Measurements from ENCODE around the gene NSG1.

NSG1 gene

DNA sequence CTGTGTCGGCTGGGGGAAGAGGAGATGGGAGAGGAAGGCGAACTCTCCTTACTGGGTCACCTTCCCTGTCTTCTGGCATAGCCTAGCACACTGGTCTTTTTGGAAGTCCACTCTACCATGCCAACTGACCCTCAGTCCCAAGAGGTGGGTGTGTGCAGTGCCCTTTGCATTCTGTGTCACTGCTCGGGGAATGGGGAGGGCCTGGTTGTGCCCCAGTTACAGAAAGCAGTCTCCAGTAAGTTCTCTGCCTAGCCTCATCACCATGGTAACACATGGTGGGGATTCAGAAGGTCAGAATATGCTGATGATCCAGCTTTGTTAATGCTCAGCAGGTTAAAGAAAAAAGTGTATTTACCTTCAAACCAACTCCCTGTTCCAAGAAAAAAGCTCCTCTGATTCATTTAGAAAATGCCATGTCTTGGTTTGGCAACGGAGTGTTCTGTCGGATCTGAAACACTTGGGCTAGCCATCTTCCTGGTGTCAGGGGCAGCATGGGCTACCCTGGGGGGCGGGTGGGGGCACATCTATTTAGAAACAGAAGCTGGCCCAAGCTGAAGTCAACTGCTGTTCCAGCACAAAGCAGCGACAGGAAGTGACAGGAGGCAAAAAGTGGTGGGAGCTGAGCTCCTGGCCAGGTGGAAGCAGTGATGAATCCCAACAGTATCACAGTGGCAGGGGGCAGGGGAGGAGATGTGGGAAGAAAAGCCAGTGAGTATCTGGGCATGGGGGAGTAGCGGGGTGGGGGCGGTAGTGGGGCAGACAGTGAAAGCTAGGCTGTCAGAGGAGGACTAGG is 37.0 kb downstream of the NSG1 start:
- H3K9ac ChIP-seq (ENCODE audit: low read length) = no peak overlapping the region
- H3K27ac ChIP-seq (ENCODE audit: low read length) = no peak overlapping the region
- no peaks in the 10 kb centered on the region for H3K27me3 ChIP-seq (replicated peaks; ENCODE audit: insufficient read depth, low read length)
- no peaks in the 10 kb centered on the region for H4K20me1 ChIP-seq (ENCODE audit: insufficient read depth, low read length)
- H3F3A ChIP-seq (ENCODE audit: insufficient read depth, low read length) = no peaks in the 10 kb centered on the region
- no peak for DNase-seq
- H3K79me2 ChIP-seq (ENCODE audit: low read length) = no peaks in the 10 kb centered on the region
- no peak overlapping the region for H3K4me3 ChIP-seq (ENCODE audit: low read length)
- H3K9me3 ChIP-seq (replicated peaks; ENCODE audit: insufficient read depth, low read length) = no peaks in the 10 kb centered on the region
- H3K36me3 ChIP-seq (replicated peaks; ENCODE audit: insufficient read depth, low read length) = peaks cover under 1% of the 10 kb centered on the region; the same call in 1 of the 2 replicates
- H3K9me2 ChIP-seq (replicated peaks; ENCODE audit: insufficient read depth, low read length) = no peaks in the 10 kb centered on the region
- no peak overlapping the region for H3K4me2 ChIP-seq (ENCODE audit: low read depth, low read length)
- TF ChIP-seq, protein P1, sequence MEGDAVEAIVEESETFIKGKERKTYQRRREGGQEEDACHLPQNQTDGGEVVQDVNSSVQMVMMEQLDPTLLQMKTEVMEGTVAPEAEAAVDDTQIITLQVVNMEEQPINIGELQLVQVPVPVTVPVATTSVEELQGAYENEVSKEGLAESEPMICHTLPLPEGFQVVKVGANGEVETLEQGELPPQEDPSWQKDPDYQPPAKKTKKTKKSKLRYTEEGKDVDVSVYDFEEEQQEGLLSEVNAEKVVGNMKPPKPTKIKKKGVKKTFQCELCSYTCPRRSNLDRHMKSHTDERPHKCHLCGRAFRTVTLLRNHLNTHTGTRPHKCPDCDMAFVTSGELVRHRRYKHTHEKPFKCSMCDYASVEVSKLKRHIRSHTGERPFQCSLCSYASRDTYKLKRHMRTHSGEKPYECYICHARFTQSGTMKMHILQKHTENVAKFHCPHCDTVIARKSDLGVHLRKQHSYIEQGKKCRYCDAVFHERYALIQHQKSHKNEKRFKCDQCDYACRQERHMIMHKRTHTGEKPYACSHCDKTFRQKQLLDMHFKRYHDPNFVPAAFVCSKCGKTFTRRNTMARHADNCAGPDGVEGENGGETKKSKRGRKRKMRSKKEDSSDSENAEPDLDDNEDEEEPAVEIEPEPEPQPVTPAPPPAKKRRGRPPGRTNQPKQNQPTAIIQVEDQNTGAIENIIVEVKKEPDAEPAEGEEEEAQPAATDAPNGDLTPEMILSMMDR (IDR thresholded peaks at IDR 0.05; ENCODE audit: low read length) = no peak
- TF ChIP-seq EZH2 (optimal IDR thresholded peaks at IDR 0.05; ENCODE audit: low read depth, low read length) = no peak
- TF ChIP-seq EZH2phosphoT487 (IDR thresholded peaks at IDR 0.05; ENCODE audit: low read length) = no peak
- H2AFZ ChIP-seq (ENCODE audit: low read length) = no peak overlapping the region
- H3K4me1 ChIP-seq (ENCODE audit: low read length) = no peaks in the 10 kb centered on the region

DNA sequence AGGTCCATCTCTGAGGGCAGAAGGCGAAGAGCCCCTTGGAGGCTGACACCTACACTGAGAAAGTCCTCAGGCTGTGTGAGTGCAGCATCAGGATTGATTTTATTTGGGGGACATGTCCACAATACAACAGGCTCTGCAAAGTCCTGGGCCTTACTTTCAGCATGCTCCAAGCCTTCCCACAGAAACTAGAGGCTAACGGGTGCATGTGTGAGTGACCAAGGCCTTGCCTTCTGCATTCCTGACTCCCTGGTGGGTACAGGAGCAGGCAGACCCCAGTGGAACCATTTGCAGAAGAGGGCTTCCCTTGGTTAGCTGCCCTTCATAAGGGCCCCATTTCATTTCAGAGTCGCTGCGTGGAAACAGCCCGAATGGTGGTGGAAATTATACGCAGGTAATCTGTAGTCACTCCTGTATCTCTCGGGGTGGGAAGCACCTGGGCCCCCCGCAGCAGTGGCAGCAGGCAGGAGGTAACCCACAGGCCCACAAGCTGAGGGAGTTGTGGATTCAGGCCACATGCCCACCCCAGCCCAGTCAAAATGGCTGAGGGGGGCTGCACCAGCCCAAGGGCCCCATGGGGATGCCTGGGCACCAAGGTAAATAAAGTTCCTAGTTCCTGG is 37.7 kb downstream of the NSG1 start:
- Histone ChIP-seq H3K9me3 (replicated peaks; ENCODE audit: insufficient read depth, low read length) (no peaks in the 10 kb centered on the region), H3K36me3 (replicated peaks; ENCODE audit: insufficient read depth, low read length) (no peaks in the 10 kb centered on the region; the same call in 1 of the 2 replicates), H2AFZ (ENCODE audit: low read length) (no peak overlapping the region), H3K9ac (ENCODE audit: low read length) (no peak overlapping the region), H3K27me3 (replicated peaks; ENCODE audit: insufficient read depth, low read length) (no peaks in the 10 kb centered on the region), H3K79me2 (ENCODE audit: low read length) (no peaks in the 10 kb centered on the region), H3F3A (ENCODE audit: insufficient read depth, low read length) (no peaks in the 10 kb centered on the region), H3K4me1 (ENCODE audit: low read length) (no peaks in the 10 kb centered on the region), H3K4me3 (ENCODE audit: low read length) (no peak overlapping the region), H3K4me2 (ENCODE audit: low read depth, low read length) (no peak overlapping the region), H4K20me1 (ENCODE audit: insufficient read depth, low read length) (no peaks in the 10 kb centered on the region), H3K27ac (ENCODE audit: low read length) (no peak overlapping the region), H3K9me2 (replicated peaks; ENCODE audit: insufficient read depth, low read length) (no peaks in the 10 kb centered on the region)
- no peak for TF ChIP-seq EZH2 (optimal IDR thresholded peaks at IDR 0.05; ENCODE audit: low read depth, low read length)
- DNase-seq = no peak

DNA sequence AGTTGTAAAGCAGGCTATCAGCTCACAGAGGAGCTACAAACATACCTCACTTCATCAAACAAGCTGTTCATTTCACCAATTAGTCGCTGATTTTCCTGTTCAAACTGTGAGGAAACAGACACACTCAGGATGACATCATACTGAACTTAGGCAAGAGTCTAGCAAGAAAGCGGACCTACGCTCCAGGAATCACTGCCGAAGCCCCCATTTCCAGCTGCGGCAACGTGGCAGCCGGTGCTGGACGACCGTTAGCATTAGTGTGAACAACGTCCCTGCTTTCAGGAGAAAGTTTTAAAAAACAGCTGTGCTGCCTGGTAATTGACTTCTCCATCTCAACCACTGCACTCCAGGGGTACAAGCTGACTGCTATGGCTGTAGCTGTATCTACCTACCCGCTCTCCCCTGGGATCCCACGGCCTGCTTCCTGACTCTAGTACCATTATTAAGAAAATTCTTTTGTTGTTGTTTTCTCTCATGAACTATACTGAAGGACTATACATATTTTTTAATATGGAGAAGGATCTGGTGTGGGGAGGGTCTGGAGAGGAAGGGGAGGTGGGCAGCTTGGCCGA is 38.3 kb downstream of the NSG1 start:
- H3K9me2 ChIP-seq (replicated peaks; ENCODE audit: insufficient read depth, low read length) = no peaks in the 10 kb centered on the region
- no peaks in the 10 kb centered on the region for H4K20me1 ChIP-seq (ENCODE audit: insufficient read depth, low read length)
- no peak overlapping the region for H3K4me2 ChIP-seq (ENCODE audit: low read depth, low read length)
- H3K36me3 ChIP-seq (replicated peaks; ENCODE audit: insufficient read depth, low read length) = no peaks in the 10 kb centered on the region
- TF ChIP-seq EZH2 (optimal IDR thresholded peaks at IDR 0.05; ENCODE audit: low read depth, low read length) = no peak
- no peak for TF ChIP-seq EZH2phosphoT487 (IDR thresholded peaks at IDR 0.05; ENCODE audit: low read length)
- TF ChIP-seq, protein P1 (IDR thresholded peaks at IDR 0.05; ENCODE audit: low read length) = no peak
- H3K9me3 ChIP-seq (replicated peaks; ENCODE audit: insufficient read depth, low read length) = no peaks in the 10 kb centered on the region
- no peaks in the 10 kb centered on the region for H3K27me3 ChIP-seq (replicated peaks; ENCODE audit: insufficient read depth, low read length)
- no peak overlapping the region for H2AFZ ChIP-seq (ENCODE audit: low read length)
- no peak overlapping the region for H3K9ac ChIP-seq (ENCODE audit: low read length)
- peaks cover 5% of the 10 kb centered on the region; the same call in 1 of the 2 replicates for H3K4me1 ChIP-seq (ENCODE audit: low read length)
- no peaks in the 10 kb centered on the region for H3K79me2 ChIP-seq (ENCODE audit: low read length)
- H3K4me3 ChIP-seq (ENCODE audit: low read length) = no peak overlapping the region
- DNase-seq = no peak
- no peak overlapping the region for H3K27ac ChIP-seq (ENCODE audit: low read length)
- H3F3A ChIP-seq (ENCODE audit: insufficient read depth, low read length) = no peaks in the 10 kb centered on the region

All from MM.1S (cell line).